ENCODE measurements around the gene TMED10.

DNA sequence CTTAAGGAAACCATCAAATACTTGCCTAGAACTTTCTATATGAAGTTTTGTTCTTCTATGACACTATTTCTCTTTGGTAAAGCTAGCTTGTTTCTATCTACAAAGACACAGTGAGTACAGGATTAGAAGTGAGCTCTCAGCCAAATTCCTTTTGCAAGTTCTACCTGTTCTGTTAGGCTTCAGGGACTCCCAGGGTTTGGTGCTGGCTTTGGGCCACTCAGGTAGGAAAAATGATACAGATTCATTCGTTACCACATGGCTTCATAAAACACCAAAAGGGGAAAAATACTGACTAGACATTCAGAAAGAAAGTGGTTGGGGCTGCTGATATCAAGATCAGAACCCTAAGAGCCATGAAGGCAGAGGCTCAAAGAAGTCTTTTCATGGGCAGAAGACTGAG lies 93.1 kb downstream of the TMED10 start:
- TF ChIP-seq, protein P1, sequence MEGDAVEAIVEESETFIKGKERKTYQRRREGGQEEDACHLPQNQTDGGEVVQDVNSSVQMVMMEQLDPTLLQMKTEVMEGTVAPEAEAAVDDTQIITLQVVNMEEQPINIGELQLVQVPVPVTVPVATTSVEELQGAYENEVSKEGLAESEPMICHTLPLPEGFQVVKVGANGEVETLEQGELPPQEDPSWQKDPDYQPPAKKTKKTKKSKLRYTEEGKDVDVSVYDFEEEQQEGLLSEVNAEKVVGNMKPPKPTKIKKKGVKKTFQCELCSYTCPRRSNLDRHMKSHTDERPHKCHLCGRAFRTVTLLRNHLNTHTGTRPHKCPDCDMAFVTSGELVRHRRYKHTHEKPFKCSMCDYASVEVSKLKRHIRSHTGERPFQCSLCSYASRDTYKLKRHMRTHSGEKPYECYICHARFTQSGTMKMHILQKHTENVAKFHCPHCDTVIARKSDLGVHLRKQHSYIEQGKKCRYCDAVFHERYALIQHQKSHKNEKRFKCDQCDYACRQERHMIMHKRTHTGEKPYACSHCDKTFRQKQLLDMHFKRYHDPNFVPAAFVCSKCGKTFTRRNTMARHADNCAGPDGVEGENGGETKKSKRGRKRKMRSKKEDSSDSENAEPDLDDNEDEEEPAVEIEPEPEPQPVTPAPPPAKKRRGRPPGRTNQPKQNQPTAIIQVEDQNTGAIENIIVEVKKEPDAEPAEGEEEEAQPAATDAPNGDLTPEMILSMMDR (IDR thresholded peaks at IDR 0.05) = no peak
- TF ChIP-seq MYC (IDR thresholded peaks at IDR 0.05; ENCODE audit: borderline replicate concordance, low read length) (no peak), POLR2A (IDR thresholded peaks at IDR 0.05; ENCODE audit: low read length) (no peak), TFCP2L1 (CRISPR knock-in tag; IDR thresholded peaks at IDR 0.05) (no peak)

All from A549 (cell line).